SIG-M5 (cell line): Measurements from ENCODE around the gene POLR3H.

Experiments used
- DNase-seq: peaks from one replicate; lab custom pipeline; 2025; lab: John Stamatoyannopoulos, UW

POLR3H gene

GRCh38 chr22:41535244-41535643 lies 9.0 kb downstream of the POLR3H start:
- no peak for DNase-seq

GRCh38 chr22:41534219-41534618 lies 10.1 kb downstream of the POLR3H start:
- no peak for DNase-seq

- DNase-seq = no peak
Measured at GRCh38 chr22:41532908-41533825, 11.1 kb downstream of the POLR3H start.

- DNase-seq = no peak
Measured at GRCh38 chr22:41531715-41532477, 12.4 kb downstream of the POLR3H start.

- DNase-seq = no peak
Measured at GRCh38 chr22:41530890-41531714, 13.2 kb downstream of the POLR3H start.

GRCh38 chr22:41528938-41529561 lies 15.2 kb downstream of the POLR3H start:
- no peak for DNase-seq

GRCh38 chr22:41528132-41528766 lies 16.0 kb downstream of the POLR3H start:
- DNase-seq = no peak

- no peak for DNase-seq
Measured at GRCh38 chr22:41526830-41527799, 17.2 kb downstream of the POLR3H start.

- DNase-seq = no peak
Measured at GRCh38 chr22:41526226-41526829, 17.9 kb downstream of the POLR3H start.

GRCh38 chr22:41525450-41526225 lies 18.6 kb downstream of the POLR3H start:
- DNase-seq = no peak

GRCh38 chr22:41524809-41525449 lies 19.3 kb downstream of the POLR3H start:
- DNase-seq = no peak

- DNase-seq = no peak
Measured at GRCh38 chr22:41524251-41524661, 20.0 kb downstream of the POLR3H start.

GRCh38 chr22:41523464-41524221 lies 20.6 kb downstream of the POLR3H start:
- DNase-seq = no peak

- DNase-seq = no peak
Measured at GRCh38 chr22:41522813-41523212, 21.5 kb downstream of the POLR3H start.

- DNase-seq = no peak
Measured at GRCh38 chr22:41521126-41521525, 23.1 kb downstream of the POLR3H start.

- DNase-seq = no peak
Measured at GRCh38 chr22:41518048-41518347, 26.3 kb downstream of the POLR3H start.

- DNase-seq = no peak
Measured at GRCh38 chr22:41517172-41518047, 26.9 kb downstream of the POLR3H start.
